Esophagus squamous epithelium (tissue), 4 donors: ENCODE results near the gene PERM1.

Source experiments
- POLR2A ChIP-seq, 4 donors: fragments of 450-650 bp; IDR thresholded peaks; one replicate each; pipeline ENCODE4 v1.6.1; 2017; ENCODE audit warnings: antibody characterized with exemption in 4 of 4, mild to moderate bottlenecking in 4 of 4, moderate library complexity in 3 of 4
- TF ChIP-seq, protein P1 (sequence below), 6 experiments: fragments of 450-650 bp in 4 of 6; fragments of 200-600 bp in 2 of 6; sonication (generic) in 2 of 6; IDR thresholded peaks; one replicate each; pipeline ENCODE4 v1.5.1; 2016 to 2019; ENCODE audit warnings: antibody characterized with exemption in 6 of 6, mild to moderate bottlenecking in 4 of 6, moderate library complexity in 4 of 6

DNA sequence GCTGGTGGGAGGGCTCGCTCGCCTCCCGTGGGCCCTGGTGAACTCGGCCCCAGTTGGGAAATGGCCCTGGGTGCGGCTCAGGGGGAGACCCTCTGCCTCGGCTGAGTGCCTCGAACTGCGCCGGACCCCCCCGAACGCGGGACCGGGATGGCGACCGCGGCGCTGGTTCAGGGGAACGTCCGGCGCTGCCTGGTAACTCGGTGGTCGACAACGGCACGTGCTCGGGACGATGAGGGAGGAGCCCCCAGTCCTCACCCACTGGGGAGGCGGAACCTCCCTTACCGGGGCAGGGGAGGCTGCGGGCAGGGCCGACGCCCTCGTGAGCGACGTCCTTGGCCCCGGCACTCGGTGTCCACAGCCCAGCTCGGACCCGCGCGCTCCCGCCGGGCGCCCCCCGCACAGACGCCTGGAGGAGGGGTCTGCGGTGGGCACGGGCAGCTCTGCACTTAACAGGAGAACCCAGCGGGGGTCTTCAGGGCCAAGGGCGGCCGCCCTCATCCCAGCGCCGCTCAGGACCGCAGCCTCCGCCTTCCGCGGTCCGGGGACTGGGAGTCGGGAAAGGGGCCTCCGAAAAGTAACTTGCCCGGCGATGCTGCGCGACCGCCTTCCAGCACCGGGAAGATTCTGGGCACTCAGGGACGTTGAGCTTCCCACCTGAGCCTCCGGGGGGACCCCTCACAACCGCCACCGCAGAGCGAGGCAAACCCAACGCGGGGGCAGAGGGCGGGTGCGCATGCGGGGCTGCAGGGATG is 16.3 kb upstream of the PERM1 start:
- no peak for TF ChIP-seq POLR2A (IDR thresholded peaks at IDR 0.05)
- TF ChIP-seq, protein P1, sequence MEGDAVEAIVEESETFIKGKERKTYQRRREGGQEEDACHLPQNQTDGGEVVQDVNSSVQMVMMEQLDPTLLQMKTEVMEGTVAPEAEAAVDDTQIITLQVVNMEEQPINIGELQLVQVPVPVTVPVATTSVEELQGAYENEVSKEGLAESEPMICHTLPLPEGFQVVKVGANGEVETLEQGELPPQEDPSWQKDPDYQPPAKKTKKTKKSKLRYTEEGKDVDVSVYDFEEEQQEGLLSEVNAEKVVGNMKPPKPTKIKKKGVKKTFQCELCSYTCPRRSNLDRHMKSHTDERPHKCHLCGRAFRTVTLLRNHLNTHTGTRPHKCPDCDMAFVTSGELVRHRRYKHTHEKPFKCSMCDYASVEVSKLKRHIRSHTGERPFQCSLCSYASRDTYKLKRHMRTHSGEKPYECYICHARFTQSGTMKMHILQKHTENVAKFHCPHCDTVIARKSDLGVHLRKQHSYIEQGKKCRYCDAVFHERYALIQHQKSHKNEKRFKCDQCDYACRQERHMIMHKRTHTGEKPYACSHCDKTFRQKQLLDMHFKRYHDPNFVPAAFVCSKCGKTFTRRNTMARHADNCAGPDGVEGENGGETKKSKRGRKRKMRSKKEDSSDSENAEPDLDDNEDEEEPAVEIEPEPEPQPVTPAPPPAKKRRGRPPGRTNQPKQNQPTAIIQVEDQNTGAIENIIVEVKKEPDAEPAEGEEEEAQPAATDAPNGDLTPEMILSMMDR (IDR thresholded peaks at IDR 0.05) = no peak
